ENCODE data around the gene SLF2. TPM values are rescaled to one million over a fixed set of nuclear protein-coding genes. Genes with fewer than 3 reads are reported as not detected.

SLF2 gene
- total RNA-seq, 1 donor from 2014 or later = 41.3 TPM

- intact Hi-C loops (cut with micrococcal nuclease) = loop anchor here (1.0 kb wide), 2 partner anchors 63 to 84 kb away; no protein-coding TSS in a partner anchor
These were observed 84.8 kb downstream of the SLF2 start for GRCh38 chr10:100997360-100998182.

GRCh38 chr10:100998183-100998990 lies 85.6 kb downstream of the SLF2 start:
- intact Hi-C loops (cut with micrococcal nuclease) = no loop called here

- intact Hi-C loops (cut with micrococcal nuclease) = loop anchor here (1.0 kb wide), 2 partner anchors 14 to 32 kb away; partner anchors contain the start of genes PDZD7 and SFXN3
These were observed 86.4 kb downstream of the SLF2 start for GRCh38 chr10:100998991-100999741.

- intact Hi-C loops (cut with micrococcal nuclease) = loop anchor here (1.0 kb wide), 2 partner anchors 14 to 32 kb away; partner anchors contain the start of genes PDZD7 and SFXN3
These were observed 87.0 kb downstream of the SLF2 start, which contains the start of gene LZTS2 for GRCh38 chr10:100999742-101000126. Gene LZTS2 (plus strand): TSS chr10:100999808. CDS start chr10:101002539, 2,731 bp downstream.

GRCh38 chr10:101000127-101000914 lies 87.6 kb downstream of the SLF2 start:
- intact Hi-C loops (cut with micrococcal nuclease) = no loop called here

GRCh38 chr10:101000915-101001658 lies 88.3 kb downstream of the SLF2 start:
- intact Hi-C loops (cut with micrococcal nuclease) = no loop called here

GRCh38 chr10:101001659-101002035 lies 88.9 kb downstream of the SLF2 start:
- intact Hi-C loops (cut with micrococcal nuclease) = no loop called here

GRCh38 chr10:101002456-101002855 lies 89.7 kb downstream of the SLF2 start:
- intact Hi-C loops (cut with micrococcal nuclease) = no loop called here

- intact Hi-C loops (cut with micrococcal nuclease) = no loop called here
These were observed 91.0 kb downstream of the SLF2 start for GRCh38 chr10:101003639-101004206.

GRCh38 chr10:101005361-101005760 lies 92.6 kb downstream of the SLF2 start:
- intact Hi-C loops (cut with micrococcal nuclease) = no loop called here

GRCh38 chr10:101005869-101006567 lies 93.3 kb downstream of the SLF2 start:
- intact Hi-C loops (cut with micrococcal nuclease) = no loop called here

- intact Hi-C loops (cut with micrococcal nuclease) = no loop called here
These were observed 93.9 kb downstream of the SLF2 start for GRCh38 chr10:101006593-101007098.

GRCh38 chr10:101007099-101007711 lies 94.4 kb downstream of the SLF2 start:
- intact Hi-C loops (cut with micrococcal nuclease) = no loop called here

- intact Hi-C loops (cut with micrococcal nuclease) = no loop called here
These were observed 95.4 kb downstream of the SLF2 start for GRCh38 chr10:101007915-101008822.

GRCh38 chr10:101008823-101009423 lies 96.2 kb downstream of the SLF2 start:
- intact Hi-C loops (cut with micrococcal nuclease) = no loop called here

GRCh38 chr10:101010329-101010728 lies 97.6 kb downstream of the SLF2 start:
- intact Hi-C loops (cut with micrococcal nuclease) = no loop called here
